GM18519 (cell line): ENCODE measurements around the gene FTH1.
"Not testable (repeated sequence)": the region's sequence is repeated elsewhere in the genome, so short reads cannot be mapped to it uniquely, and the experiment has no call there.

ENCODE experiments used
- ATAC-seq: cut with Tn5 transposase; IDR thresholded peaks from one replicate; pipeline ENCODE4 v1.9.1; 2021; ENCODE audit warnings: mild to moderate bottlenecking, moderate library complexity; ENCODE audit not compliant: unreplicated experiment, low FRiP score

FTH1 gene

GRCh38 chr11:61964666-61965271, 2.7 kb downstream of the FTH1 start:
- not testable (repeated sequence) for ATAC-seq

GRCh38 chr11:61964058-61964665, 3.3 kb downstream of the FTH1 start:
- ATAC-seq: no peak

- no peak for ATAC-seq
Measured at GRCh38 chr11:61963282-61964057, 4.0 kb downstream of the FTH1 start.

DNA sequence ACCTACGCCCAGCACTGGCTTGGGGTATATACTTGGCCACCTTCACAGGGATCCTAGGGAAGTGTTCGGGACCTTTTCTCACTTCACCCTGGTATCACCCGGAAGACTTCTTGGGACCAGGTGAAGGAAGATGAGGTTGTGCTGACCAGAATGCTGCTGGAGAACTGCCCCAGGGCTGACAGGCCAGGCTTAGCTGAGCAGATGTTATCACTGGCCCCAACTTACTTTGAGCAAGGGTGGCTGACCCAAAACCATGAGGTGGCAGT, 4.5 kb downstream of the FTH1 start:
- no peak for ATAC-seq

- ATAC-seq: no peak
Measured at GRCh38 chr11:61962213-61963015, 5.0 kb downstream of the FTH1 start.

GRCh38 chr11:61961570-61962212, 5.7 kb downstream of the FTH1 start:
- ATAC-seq: no peak

- ATAC-seq: no peak
Measured at GRCh38 chr11:61960532-61960931, 6.9 kb downstream of the FTH1 start.

DNA sequence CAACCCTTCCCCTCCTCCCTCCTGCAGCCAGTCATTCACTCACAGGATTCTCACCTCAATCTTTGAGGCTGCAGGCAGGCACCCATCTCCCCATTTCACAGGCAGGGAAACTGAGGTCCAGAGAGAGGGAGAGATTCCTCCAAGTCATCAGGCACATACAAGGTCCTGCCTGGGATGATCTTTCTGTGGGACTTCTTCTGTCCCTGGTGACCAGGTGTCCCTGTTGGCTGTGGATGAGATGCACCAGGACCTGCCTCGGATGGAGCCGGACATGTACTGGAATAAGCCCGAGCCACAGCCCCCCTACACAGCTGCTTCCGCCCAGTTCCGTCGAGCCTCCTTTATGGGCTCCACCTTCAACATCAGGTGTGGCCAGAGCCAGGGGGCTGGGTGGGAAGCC, 7.8 kb downstream of the FTH1 start:
- ATAC-seq: no peak

GRCh38 chr11:61959114-61959513, 8.3 kb downstream of the FTH1 start:
- no peak for ATAC-seq

DNA sequence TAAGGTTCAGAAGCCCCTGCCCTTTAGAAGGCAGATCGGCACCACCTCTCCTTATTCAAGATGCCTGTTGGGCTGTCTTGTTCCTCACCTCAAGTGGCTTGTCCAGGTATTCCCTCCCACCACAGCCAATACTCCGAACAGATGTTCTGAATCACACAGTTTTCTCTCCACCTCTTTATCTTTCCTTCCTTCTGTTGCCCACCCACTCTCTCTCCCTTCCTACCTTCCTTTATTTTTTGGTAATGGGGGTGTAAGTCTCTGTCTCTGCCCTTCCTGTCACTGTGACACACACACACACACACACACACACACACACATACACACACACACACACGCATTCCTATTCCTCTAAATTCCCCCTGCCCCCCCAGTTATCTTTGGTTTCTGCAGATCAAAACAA, 8.8 kb downstream of the FTH1 start:
- ATAC-seq: no peak

- no peak for ATAC-seq
Measured at GRCh38 chr11:61957021-61957770, 10.2 kb downstream of the FTH1 start.

GRCh38 chr11:61956191-61957020, 11.0 kb downstream of the FTH1 start:
- no peak for ATAC-seq

DNA sequence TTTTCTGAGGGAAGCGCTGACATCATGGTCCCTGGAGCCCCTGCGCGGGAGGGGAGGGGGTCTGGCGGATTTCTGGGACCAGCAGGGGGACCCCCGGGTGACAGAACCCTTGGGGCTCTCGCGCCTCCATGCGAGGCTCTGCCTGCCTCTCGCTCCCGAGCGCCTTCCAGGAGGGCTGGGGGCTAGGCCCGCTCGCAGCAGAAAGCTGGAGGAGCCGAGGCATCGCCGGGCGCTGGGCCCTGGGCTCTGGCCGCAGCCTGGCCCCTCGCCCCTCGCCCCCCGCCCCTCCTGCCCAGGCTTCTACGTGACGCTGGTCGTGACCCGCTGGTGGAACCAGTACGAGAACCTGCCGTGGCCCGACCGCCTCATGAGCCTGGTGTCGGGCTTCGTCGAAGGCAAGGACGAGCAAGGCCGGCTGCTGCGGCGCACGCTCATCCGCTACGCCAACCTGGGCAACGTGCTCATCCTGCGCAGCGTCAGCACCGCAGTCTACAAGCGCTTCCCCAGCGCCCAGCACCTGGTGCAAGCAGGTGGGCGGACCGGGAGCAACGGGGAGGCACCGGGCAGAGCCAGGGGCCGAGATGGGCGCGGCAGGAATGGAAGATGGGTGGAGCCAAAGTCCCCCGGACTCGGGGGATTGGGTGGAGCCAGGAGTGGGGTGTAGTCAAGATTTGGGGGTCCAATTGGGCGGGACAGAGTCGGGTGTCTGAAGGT, 11.9 kb downstream of the FTH1 start:
- no peak for ATAC-seq

DNA sequence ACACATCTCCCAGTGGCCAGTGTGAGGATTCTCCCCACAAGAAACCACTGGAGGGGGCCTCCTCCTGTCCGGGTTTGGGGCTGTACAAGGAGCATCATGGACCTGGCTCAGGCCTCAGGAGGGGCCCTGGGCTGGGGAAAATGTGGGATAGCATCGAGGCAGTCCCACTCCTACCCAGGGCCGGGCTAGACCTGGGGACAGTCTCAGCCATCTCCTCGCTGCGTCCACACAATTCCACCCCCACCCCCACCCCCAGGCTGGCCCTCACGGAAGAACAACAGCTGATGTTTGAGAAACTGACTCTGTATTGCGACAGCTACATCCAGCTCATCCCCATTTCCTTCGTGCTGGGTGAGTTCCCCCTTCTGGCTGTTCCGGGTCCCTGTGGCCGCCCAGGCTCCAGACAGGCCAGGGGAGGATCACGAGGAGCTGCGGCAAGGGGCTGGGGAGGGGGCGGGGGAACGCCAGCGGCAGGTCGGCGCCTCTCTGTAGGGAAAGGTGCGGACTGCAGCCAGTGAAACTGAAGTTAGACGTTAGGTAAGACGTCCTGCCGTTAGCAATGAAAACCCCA, 12.5 kb downstream of the FTH1 start:
- ATAC-seq: no peak

DNA sequence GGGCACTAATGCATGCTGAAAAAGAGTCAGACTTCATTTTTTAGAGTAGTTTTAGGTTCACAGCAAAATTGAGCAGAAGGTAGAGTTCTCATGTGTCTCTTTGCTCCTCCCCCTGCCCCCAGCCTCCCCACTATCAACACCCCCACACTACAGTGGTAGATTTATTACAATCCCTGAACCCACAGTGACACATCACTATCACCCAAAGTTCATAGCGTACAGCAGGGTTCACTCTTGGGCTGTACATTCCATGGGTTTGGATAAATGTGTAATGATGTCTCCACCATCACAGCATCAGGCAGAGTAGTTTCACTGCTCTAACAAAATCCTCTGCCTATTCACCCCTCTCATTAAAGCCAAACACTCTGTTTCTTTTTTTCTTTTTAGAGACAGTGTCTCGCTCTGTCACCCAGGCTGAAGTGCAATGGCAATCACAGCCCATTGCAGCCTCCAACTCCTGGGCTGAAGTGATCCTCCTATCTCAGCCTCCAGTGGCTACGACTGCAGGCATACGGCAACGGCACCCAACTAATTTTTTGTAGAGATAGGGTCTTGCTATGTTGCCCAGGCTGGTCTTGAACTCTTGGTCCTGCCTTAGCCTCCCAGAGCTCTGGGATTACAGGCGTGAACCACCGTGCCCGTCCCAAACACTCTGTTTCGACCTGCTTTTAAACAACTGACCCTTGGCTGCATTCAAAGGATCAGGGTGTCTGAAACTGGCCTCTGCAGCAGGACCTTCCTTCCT, 13.2 kb downstream of the FTH1 start:
- ATAC-seq: no peak

DNA sequence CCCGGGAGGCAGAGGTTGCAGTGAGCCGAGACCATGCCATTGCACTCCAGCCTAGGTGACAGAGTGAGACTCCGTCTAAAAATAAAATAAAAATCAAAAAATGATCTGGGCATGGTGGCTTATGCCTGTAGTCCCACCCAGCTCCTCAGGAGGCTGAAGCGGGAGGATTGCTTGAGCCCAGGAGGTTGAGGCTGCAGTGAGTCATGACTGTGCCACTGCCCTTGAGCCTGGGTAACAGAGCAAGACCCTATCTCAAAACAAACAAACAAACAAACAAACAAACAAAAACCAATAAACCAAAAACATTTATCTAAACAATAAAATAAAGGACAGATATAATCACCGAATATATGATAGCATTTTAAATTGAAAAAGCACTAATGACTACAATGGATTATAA, 13.8 kb downstream of the FTH1 start:
- ATAC-seq: not testable (repeated sequence)

GRCh38 chr11:61952882-61953281, 14.6 kb downstream of the FTH1 start:
- no peak for ATAC-seq
